Loucy (cell line): ENCODE results near the gene MAP6.

Experiments used
- H2AFZ ChIP-seq: fragments of 200-600 bp; sonication (generic); 2 replicates; pipeline ENCODE4 v1.6.0; 2016; ENCODE audit warnings: antibody characterized with exemption, mild to moderate bottlenecking, low read length, moderate library complexity
- H3F3A ChIP-seq: fragments of 200-600 bp; 2 replicates; pipeline ENCODE4 v1.6.0; 2016; ENCODE audit warnings: antibody characterized with exemption, low read depth, mild to moderate bottlenecking
- H3K27me3 ChIP-seq: fragments of 200-600 bp; sonication (generic); 2 replicates; pipeline ENCODE4 v1.6.1; 2014; ENCODE audit warnings: low read length, mild to moderate bottlenecking; ENCODE audit not compliant: insufficient read depth, poor library complexity, severe bottlenecking
- H3K36me3 ChIP-seq: fragments of 200-600 bp; sonication (generic); 2 replicates; pipeline ENCODE4 v1.6.1; 2016; ENCODE audit warnings: low read length; ENCODE audit not compliant: insufficient read depth
- H3K4me1 ChIP-seq: fragments of 200-600 bp; sonication (generic); 2 replicates; pipeline ENCODE4 v1.5.1; 2014; ENCODE audit warnings: low read length, mild to moderate bottlenecking; ENCODE audit not compliant: insufficient read depth, poor library complexity, severe bottlenecking
- H3K4me2 ChIP-seq: fragments of 200-600 bp; sonication (generic); 2 replicates; pipeline ENCODE4 v1.6.0; 2014; ENCODE audit warnings: antibody characterized with exemption, low read length, low read depth, mild to moderate bottlenecking; ENCODE audit not compliant: poor library complexity, severe bottlenecking
- H3K4me3 ChIP-seq: fragments of 200-600 bp; sonication (generic); 2 replicates; pipeline ENCODE4 v1.5.1; 2014; ENCODE audit warnings: low read length, mild to moderate bottlenecking, mixed read lengths; ENCODE audit not compliant: poor library complexity, severe bottlenecking
- H3K79me2 ChIP-seq: fragments of 200-600 bp; sonication (generic); 2 replicates; pipeline ENCODE4 v1.6.1; 2014; ENCODE audit warnings: low read length; ENCODE audit not compliant: insufficient read depth
- H3K9ac ChIP-seq: fragments of 200-600 bp; sonication (generic); 2 replicates; pipeline ENCODE4 v1.6.0; 2014; ENCODE audit warnings: mild to moderate bottlenecking, low read depth, low read length, moderate library complexity; ENCODE audit not compliant: poor library complexity, severe bottlenecking
- H3K9me2 ChIP-seq: fragments of 200-600 bp; sonication (generic); replicated peaks from 2 replicates; pipeline ENCODE4 v1.6.1; 2016; ENCODE audit warnings: low read depth, low read length, mixed read lengths
- H3K9me3 ChIP-seq: fragments of 200-600 bp; sonication (generic); 2 replicates; pipeline ENCODE4 v1.6.1; 2014; ENCODE audit warnings: mild to moderate bottlenecking, antibody characterized with exemption, low read length, low read depth; ENCODE audit not compliant: insufficient read depth
- H4K20me1 ChIP-seq: fragments of 200-600 bp; sonication (generic); 2 replicates; pipeline ENCODE4 v1.6.0; 2014; ENCODE audit warnings: antibody characterized with exemption, low read length, mild to moderate bottlenecking; ENCODE audit not compliant: insufficient read depth, poor library complexity, severe bottlenecking
- EZH2phosphoT487 ChIP-seq: fragments of 200-600 bp; IDR thresholded peaks from 2 replicates; pipeline ENCODE4 v1.6.1; 2018; ENCODE audit warnings: antibody characterized with exemption, mild to moderate bottlenecking, moderate library complexity, borderline replicate concordance
- TF ChIP-seq, protein P1 (sequence below): fragments of 200-600 bp; sonication (generic); conservative IDR thresholded peaks from 2 replicates; pipeline ENCODE4 v1.5.1; 2014; ENCODE audit warnings: mild to moderate bottlenecking, antibody characterized with exemption, low read length

MAP6 gene

GRCh38 chr11:75668451-75669297 is at the start of gene MAP6:
TSS of gene MAP6 (minus strand) at chr11:75669038. CDS start at chr11:75668369, 669 bp downstream.
- H3K4me3 ChIP-seq, result no peak within 1 kb of the TSS
- H3K9ac ChIP-seq, result no peak within 1 kb of the TSS
- H3K79me2 ChIP-seq, result no peaks in the 10 kb centered on the region
- no peaks in the 10 kb centered on the region for H4K20me1 ChIP-seq
- no peaks in the 10 kb centered on the region for H3F3A ChIP-seq
- H3K4me2 ChIP-seq, result no peak within 1 kb of the TSS
- TF ChIP-seq EZH2phosphoT487, result no peak
- no peaks in the 10 kb centered on the region for H3K9me2 ChIP-seq
- no peaks in the 10 kb centered on the region for H3K27me3 ChIP-seq
- H3K9me3 ChIP-seq, result no peaks in the 10 kb centered on the region
- no peak within 1 kb of the TSS for H2AFZ ChIP-seq
- no peaks in the 10 kb centered on the region for H3K4me1 ChIP-seq
- no peaks in the 10 kb centered on the region for H3K36me3 ChIP-seq

GRCh38 chr11:75717608-75718418 is 49.0 kb upstream of the MAP6 start, which contains the start of gene MOGAT2:
TSS of gene MOGAT2 (plus strand) at chr11:75717838. CDS start at chr11:75717889, 51 bp downstream.
- Histone ChIP-seq H3K79me2 (no peaks in the 10 kb centered on the region), H3F3A (no peaks in the 10 kb centered on the region), H3K4me2 (no peak within 1 kb of the TSS), H3K4me3 (no peak within 1 kb of the TSS), H3K9ac (no peak within 1 kb of the TSS), H3K9me2 (no peaks in the 10 kb centered on the region), H3K4me1 (no peaks in the 10 kb centered on the region), H3K9me3 (no peaks in the 10 kb centered on the region), H3K36me3 (no peaks in the 10 kb centered on the region), H2AFZ (no peak within 1 kb of the TSS), H3K27me3 (peaks cover 4% of the 10 kb centered on the region), H4K20me1 (no peaks in the 10 kb centered on the region)
- no peak for TF ChIP-seq EZH2phosphoT487
- TF ChIP-seq, protein P1, sequence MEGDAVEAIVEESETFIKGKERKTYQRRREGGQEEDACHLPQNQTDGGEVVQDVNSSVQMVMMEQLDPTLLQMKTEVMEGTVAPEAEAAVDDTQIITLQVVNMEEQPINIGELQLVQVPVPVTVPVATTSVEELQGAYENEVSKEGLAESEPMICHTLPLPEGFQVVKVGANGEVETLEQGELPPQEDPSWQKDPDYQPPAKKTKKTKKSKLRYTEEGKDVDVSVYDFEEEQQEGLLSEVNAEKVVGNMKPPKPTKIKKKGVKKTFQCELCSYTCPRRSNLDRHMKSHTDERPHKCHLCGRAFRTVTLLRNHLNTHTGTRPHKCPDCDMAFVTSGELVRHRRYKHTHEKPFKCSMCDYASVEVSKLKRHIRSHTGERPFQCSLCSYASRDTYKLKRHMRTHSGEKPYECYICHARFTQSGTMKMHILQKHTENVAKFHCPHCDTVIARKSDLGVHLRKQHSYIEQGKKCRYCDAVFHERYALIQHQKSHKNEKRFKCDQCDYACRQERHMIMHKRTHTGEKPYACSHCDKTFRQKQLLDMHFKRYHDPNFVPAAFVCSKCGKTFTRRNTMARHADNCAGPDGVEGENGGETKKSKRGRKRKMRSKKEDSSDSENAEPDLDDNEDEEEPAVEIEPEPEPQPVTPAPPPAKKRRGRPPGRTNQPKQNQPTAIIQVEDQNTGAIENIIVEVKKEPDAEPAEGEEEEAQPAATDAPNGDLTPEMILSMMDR, result no peak

DNA sequence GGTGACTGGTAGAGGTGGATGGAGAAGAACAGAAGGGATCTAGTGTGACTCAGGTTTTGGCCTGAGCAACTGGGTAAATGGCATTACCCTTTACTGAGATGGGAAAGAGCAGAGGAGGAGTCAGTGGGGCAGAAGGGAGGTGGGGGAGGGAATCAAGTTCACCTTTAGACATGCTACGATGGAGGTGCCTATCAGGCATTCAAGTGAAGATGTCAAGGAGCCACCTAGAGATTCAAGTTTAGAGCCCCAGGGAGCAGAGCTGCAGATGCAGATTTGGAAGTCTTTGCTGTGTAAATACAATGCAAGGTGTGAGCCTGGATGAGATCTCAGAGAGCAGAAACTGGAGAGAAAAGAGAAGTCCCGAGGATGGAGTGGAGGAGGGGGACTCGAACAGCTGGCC is 47.8 kb upstream of the MAP6 start:
- Histone ChIP-seq H3K27me3 (peaks cover 4% of the 10 kb centered on the region), H3F3A (no peaks in the 10 kb centered on the region), H3K4me3 (no peak overlapping the region), H3K4me1 (no peaks in the 10 kb centered on the region), H3K4me2 (no peak overlapping the region), H3K36me3 (no peaks in the 10 kb centered on the region), H3K9me2 (no peaks in the 10 kb centered on the region), H3K9me3 (no peaks in the 10 kb centered on the region), H2AFZ (no peak overlapping the region), H3K9ac (no peak overlapping the region), H4K20me1 (no peaks in the 10 kb centered on the region), H3K79me2 (no peaks in the 10 kb centered on the region)
- TF ChIP-seq, protein P1, result no peak
- TF ChIP-seq EZH2phosphoT487, result no peak
